Activated CD4-positive, alpha-beta T cell treated with anti-CD3 and anti-CD28 coated beads for 1 hour (primary cell): ENCODE results near the gene METTL9.
"Not testable (repeated sequence)": the region's sequence is repeated elsewhere in the genome, so short reads cannot be mapped to it uniquely, and the experiment has no call there.

Source experiments
- DNase-seq: peaks from one replicate; pipeline ENCODE4 v3.0.0-alpha.2; 2020

METTL9 gene

DNA sequence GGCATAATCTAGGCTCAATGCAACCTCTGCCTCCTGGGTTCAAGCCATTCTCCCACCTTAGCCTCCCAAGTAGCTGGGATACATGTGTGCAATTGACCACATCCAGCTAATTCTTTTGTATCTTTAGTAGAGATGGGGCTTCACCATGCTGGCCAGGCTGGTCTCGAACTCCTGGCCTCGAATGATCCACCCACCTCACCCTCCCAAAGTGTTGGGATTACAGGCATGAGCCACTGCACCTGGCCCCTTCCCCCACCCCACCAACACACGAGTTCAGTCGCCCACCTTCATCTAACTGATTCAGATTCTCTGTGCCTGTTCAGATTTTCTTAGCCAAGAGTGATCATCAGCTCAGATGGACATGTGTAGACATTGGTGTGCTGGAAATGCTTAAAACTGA lies 25.0 kb upstream of the METTL9 start:
- no peak for DNase-seq

DNA sequence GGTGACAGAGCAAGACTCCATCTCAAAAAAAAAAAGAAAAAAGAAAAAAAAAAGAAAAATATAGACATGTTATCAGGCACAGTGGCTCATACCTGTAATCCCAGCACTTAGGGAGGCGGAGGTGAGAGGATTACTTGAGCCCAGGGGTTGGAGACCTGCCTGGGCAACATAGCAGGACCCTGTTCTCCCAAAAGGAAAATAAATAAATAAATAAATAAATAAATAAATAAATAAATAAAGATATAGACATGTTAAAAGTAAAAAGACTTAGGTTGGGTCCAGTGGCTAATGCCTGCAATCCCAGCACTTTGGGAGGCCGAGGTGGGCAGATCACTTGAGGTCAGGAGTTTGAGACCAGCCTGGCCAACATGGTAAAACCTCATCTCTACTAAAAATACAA lies 23.1 kb upstream of the METTL9 start:
- not testable (repeated sequence) for DNase-seq

DNA sequence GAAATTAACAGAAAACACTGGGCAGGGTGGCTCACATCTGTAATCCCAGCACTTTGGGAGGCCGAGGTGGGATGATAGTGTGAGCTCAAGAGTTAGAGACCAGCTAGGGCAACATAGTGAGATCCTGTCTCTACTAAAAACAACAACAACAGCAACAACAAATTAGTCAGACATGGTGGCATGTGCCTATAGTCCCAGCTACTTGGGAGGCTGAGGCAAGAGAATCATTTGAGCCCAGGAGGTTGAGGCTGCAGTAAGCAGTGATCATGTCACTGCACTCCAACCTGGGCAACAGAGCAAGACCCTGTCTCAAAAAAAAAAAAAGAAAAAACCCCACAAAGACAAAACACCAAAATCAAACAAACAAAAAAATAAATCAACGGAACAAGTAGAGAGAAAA lies 21.9 kb upstream of the METTL9 start:
- not testable (repeated sequence) for DNase-seq

DNA sequence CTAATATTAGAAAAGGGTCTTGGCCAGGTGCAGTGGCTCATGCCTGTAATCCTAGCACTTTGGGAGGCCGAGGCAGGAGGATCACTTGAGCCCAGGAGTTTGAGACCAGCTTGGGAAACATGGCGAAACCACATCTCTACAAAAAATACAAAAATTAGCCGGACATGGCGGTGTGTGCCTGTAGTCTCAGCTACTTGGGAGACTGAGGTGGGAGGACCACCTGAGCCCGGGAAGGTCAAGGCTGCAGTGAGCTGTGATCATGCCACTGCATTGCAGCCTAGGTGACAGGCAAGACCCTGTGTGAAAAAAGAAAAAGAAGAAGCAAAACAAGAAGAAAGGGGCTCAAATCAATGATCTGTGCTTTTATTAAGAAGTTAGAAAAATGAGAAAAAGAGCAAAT lies 21.1 kb upstream of the METTL9 start:
- DNase-seq, result not testable (repeated sequence)

DNA sequence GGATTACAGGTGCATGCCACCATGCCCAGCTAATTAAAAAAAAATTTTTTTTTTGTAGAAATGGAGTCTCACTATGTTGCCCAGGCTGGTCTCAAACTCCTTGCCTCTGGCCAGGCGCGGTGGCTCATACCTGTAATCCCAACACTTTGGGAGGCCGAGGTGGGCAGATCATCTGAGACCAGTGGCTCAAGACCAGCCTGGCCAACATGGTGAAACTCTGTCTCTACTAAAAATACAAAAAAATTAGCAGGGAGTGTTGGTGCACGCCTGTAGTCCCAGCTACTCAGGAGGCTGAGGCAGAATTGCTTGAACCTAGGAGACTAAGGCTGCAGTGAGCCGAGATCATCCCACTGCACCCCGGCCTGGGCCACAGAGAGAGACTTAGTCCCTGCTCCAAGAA lies 19.2 kb upstream of the METTL9 start:
- DNase-seq, result not testable (repeated sequence)

DNA sequence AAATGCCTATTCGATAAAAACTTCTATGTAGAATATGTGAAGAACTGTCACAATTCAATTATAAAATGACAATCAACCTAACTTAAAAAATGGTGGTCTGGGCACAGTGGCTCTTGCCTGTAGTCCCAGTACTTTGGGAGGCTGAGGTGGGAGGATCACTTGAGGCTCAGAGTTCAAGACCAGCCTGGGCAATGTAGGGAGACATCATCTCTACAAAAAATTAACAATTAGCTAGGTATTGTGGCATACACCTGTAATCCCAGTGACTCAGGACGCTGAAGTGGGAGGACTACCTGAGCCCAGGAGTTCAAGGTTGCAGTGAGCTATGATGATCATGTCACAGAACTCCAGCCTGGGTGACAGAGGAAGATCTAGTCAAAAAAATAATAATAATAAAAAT lies 18.6 kb upstream of the METTL9 start:
- no peak for DNase-seq

DNA sequence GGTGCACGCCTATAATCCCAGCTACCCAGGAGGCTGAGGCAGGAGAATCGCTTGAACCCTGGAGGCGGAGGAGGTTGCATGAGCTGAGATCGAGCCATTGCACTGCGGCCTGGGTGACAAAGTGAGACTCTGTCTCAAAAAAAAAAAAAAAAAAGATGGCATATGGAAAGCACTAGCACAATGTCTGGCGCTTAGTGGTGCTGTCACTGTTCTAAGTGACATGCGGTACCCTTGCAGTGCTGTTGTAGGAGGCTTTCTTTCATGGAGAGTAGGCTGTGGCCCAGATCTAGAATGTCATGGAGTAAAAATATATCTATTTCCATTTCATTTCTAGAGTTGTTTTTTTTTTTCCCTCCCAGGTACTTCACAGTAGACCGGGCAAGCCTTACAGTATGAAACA lies 14.6 kb upstream of the METTL9 start:
- DNase-seq, result no peak

DNA sequence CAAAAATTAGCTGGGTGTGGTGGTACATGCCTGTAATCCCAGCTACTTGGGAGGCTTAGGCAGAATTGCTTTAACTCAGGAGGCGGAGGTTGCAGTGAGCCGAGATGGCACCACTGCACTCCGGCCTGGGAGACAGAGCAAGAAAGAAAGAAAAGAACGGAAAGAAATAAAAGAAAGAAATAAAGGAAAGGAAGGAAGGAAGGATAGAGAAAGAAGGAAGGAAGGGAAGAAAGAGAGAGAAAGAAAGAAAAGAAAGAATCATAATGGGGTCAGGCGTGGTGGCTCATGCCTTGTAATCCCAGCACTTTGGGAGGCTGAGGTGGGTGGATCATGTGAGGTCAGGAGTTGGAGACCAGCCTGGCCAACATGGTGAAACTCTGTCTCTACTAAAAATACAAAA lies 10.8 kb upstream of the METTL9 start:
- not testable (repeated sequence) for DNase-seq

DNA sequence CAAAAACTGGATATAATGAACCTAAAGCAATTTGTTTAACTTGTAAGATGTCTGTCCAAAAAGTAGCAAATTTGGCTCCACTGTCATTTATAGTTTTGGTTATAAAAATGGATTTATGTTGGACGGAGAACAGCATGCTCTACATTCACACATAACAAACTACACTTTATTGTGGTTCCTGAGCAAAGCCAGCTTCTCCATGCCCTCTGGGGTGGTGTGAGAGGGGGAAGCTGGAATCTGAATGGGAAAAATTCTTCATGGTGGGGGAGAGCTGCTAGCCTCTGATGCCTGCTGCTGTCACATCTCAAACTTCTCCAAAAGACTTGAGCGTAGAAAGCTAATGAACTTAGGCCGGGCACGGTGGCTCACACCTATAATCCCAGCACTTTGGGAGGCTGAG lies 9.8 kb upstream of the METTL9 start:
- no peak for DNase-seq

DNA sequence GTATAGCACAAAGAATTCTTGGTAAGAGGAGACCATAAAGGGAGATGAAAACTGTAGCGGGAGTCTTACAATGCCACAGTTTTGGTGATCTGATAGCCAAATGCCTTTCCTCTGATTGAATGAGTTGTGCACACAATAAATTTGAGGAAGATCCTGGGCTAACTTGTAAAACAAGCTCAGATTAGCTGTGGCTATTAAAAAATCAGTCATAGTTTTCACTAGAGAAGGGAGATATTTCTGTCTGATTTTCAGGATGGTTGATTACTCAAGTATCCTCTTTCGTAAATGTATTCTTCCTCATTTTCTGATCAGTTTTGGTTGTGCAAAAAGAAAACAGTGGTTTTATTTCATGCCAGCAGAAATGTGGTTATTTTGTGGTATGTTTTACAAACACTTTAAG lies 9.1 kb upstream of the METTL9 start:
- no peak for DNase-seq

DNA sequence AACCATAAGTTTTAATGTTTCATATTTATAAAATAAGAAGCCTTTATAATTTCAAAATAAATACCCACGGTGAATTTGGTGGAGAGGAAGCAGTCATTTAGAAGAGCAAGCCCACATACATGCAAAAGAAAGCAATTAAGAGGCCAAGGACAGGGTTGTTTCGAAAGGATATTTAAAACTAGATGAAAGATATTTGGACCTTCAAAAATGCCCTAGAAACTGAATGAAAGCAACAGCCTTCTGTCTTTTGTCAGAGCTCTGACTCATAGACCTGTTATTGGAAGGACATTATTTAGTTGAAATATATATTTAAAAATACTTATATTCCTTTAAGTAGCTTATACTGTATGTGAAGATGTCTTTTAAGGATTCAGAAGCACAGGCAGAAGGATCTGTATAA lies 8.6 kb upstream of the METTL9 start:
- DNase-seq, result no peak

DNA sequence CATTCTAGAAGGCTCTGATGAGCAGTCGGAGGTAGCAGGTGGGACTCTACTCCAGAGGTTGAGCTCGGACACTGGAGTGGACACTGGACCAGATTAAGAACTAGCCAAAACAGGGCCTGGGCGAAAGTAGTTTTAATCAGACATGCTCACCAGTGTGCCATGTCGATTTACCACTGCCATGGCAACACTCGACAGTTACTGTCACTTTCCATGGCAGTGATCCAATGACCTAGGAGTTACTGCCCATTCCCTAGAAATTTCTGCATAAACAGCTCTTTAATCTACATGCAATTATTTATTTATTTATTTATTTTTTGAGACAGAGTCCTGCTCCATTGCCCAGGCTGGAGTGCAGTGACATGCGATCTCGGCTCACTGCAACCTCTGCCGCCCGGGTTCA lies 7.2 kb upstream of the METTL9 start:
- DNase-seq, result no peak

DNA sequence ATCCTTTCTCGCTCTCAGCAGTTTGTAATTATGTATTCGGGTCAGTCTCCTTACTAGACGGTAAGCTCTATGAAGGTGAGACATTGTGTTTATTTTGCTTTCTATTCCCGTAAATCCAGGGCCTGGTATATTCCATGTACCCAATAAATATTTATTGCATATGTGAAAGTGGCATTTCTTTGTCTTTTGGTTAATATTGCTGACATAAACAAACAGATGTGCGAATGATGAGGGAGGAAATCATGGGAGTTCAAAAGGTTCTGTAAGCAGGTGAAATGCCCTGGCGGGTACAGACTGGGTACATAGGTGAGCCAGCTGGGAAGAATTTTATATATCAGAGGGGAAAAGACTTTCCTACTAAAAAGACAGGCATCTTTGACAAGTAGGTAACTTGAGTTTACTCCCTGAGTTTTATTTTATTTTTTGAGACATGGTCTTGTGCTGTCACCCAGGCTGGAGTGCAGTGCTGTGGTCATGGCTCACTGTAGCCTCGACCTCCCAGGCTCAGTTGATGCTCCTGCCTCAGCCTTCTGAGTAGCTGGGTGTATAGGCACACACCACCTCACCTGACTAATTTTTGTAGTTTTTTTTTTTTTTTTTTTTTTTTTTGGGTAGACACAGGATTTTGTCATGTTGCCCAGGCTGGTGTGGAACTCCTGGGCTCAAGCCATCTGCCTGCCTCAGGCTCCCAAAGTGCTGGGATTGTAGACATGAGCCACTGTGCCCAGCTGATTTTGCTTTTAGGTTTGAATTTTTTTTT lies 5.7 kb upstream of the METTL9 start:
- no peak for DNase-seq

DNA sequence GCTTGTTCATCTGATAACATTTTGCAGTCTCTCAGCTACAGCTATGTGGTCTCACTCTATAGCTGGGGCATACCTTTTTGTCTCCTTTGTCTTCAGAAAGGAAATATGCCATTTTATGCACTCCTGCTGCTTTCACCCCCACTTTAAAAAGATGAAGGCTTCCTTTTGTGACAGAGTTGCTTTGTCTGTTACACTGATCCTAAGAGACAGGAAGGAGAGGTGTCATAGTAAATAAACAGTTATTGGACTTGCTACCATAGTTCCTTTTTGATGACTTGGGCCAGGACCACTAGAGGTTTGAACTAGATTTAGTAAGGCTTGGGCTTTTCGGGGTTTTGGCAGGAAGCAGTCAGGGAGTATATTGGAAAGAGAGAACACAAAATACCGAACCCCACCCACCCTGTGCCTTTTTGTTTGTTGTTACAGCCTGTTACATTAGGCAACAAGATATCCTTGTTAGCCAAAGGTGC lies 1.8 kb upstream of the METTL9 start:
- DNase-seq, result no peak

DNA sequence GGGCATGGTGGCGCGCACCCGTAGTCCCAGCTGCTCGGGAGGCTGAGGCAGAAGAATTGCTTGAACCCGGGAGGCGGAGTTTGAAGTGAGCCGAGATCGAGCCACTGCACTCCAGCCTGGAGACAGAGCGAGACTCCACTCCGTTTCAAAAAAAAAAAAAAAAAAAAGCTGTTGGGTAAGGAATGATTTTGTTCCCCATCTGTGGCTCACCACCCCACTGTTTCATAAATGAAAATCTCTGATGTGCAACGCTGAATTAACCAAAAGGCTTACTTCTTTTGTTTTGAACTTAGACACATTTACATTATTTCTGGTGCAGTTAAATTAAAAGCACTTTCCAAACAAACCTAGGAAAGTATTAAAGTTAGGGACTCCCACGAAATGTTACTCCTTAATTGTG lies 1.2 kb upstream of the METTL9 start:
- no peak for DNase-seq

DNA sequence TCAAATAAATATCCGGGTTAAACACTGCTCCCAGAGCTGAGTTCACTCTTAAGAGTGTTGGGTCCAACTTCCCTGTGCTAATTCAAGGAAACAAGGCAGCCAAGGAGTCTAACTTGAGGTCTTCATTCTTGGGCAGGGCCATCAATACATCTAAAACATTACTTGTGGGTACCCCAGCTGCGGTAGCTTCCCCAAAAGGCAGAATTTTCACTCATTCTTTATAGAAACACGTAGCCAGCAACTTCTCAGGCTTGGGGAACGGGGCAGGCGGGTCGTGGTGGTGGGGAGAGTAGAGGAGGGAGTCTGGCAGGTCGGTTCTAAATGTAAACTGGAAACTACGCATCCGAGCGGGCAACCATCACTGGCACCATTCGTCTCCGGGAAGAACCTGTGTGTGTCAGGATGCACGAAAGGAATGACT lies 666 bp upstream of the METTL9 start:
- DNase-seq, result no peak

DNA sequence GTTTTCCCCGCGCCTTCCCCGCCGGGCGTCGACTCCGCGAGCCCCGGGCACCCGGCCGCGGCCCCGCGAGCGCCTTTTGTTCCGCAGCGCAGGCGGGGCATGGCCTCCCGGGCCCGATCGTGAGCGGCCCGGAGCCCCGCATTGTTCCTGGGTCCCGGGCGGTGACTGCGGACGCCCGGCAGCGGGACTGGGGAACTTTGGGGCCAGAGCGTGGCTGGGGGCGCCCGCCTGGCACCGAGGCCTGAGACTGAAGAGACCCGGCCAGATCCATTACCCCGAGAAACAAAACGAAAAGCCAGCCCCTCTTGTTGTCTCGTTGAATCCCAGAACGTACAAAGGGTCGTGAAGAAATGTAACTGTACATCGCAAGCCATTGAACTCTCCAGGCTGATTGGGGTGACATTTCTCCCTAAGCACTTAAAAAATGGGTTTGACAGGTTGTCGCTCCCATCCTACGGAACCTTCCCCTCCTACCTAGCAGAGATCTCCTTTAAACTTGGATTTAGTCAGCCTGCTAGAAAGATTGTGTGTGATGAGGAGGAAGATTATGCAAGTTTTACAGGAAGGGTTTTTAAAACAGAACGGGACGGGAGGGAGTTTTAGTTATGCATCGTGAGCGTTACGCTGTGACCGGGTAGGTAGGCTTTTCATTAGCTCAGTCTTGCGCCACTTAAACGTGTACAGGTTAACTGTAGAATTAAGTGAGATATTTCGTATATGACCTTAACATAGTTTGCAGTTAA lies 825 bp downstream of the METTL9 start:
- DNase-seq, result no peak

DNA sequence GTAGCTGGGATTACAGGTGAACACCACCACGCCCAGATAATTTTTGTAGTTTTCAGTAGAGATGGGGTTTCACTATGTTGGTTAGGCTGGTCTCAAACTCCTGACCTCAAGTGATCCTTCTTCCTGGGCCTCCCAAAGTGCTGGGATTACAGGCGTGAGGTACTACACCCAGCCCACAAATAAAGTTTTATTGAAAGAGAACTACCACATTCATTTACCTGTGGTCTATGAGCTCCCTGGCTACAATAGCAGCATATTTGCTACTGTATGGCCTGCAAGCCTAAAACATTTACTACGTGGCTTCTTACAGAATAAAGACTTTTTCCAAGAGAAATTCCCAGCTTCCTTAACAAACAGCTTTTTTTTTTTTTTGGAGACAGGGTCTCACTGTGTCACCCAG lies 3.4 kb downstream of the METTL9 start:
- no peak for DNase-seq

DNA sequence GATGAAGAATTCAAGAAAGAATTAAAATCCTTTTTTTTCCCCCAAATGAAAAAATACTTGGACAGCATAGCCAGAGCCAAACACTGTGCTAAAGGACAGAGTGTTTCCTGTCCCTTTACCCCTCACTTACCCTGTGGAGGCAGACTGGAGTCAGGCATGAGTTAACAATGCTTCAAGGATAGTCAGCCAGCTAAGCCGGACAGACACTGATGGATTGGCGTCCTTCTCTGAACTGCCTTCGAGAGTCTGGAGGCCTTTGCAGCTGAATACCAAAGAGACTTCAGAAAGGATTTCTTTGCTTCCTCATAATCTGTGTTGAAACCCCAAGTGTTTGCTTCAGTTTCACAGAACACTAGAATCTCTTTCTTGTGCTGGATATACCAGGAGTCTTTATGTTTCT lies 4.6 kb downstream of the METTL9 start:
- no peak for DNase-seq

DNA sequence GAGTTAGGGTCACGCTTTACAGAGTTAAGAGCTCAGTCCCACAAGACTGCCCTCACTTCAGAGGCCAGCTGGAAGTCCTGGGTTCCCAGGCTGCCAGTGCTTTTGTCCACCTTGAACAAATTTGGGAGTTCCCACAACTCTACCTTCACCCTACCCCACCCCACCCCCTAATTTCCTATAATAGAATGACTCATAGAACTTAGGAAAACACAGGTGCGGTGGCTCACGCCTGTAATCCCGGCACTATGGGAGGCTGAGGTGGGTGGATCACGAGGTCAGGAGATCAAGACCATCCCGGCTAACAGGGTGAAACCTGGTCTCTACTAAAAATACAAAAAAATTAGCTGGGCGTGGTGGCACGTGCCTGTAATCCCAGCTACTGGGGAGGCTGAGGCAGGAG lies 6.5 kb downstream of the METTL9 start:
- not testable (repeated sequence) for DNase-seq

DNA sequence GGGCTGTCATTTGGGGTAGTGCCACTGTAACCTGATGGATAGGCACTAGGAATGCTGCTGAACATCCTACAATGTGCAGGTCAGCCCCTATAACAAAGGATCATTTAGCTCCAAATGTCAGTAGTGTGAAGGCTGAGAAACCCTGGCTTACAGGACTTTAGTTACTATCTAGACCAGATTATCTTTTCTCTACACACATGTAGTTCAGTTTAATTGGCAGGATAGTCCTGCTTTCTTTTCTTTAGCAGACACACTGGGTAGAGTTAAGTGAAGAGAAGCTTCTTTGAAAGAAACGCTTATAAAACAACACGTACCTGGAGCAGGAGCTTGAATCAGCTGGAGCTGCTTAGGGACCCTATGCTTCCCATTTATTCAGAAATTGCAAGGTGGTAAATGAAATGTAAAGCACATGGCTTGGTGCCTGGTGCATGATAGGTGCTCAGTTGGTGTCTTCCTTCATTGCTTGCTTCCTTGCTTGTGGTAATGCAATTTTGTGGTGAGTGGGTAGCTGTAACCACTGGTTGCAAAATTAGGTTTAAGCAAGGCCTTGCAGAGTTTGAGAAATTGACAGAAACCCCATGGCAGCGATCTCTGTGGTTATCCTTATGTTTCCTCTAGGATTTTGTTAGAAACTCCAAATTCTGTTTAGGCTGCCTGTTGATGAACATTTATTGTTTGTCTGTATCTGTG lies 9.4 kb downstream of the METTL9 start:
- DNase-seq, result no peak

DNA sequence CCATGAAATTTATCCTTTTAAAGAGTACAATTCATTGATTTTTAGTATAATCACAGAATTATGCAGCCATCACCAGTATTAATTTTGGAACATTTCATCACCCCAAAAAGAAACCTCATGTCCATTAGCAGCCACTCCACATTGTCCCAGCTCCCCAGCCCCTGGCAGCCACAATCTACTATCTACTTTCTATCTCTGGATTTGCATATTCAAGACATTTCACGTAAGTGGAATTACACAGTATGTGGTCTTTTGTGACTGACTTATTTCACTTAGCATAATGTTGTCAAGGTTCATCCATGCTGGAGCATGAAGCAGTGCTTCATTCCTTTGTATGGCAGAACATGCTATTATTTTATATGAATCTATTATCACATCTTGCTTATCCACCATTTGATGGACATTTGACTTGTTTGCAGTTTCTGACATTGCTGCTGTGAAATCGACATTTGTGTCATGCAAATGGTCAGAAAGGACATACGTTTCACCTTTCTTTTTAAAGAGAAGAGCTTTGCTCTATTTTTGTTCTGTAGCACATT lies 10.7 kb downstream of the METTL9 start:
- no peak for DNase-seq

DNA sequence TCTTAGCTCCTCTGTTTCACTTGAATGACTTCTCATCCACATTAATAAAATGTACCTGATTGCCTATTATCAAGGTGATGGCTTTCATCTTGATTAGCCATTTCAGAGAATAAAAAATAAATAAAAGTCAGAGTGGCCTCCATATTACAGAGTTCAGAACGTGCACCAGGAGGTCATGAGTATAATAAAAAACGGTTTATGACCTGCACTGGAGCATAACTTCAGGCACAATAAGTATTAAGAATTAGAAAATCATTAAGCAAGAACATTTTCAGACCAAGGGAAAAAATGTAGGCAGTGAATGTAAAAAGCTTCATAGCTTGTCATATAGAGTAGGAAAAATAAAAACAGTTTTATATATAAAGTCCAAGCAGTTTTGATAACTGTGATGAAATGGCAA lies 11.4 kb downstream of the METTL9 start:
- DNase-seq, result no peak

DNA sequence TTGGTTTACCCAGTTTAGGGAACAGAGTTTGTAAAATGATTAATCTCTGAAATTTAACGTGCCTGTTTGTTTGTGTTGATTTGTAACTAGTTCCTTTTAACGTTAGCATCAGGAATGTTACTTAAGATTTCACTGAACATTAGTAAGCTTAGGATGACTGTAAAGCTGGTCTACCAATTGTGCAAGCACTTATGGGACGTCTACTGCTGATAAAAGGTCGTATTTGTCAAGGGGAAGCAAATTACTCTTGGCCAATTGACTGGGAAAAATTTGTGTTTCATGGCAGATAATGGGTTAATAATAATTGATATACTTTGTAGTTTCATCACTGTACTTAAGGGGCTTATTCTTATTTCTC lies 11.8 kb downstream of the METTL9 start:
- no peak for DNase-seq
